Muscle of leg (tissue), 11 donors: ENCODE results near the gene TRUB1. TPM values are rescaled to one million over a fixed set of nuclear protein-coding genes. Genes with fewer than 3 reads are reported as not detected.

Source experiments
- DNase-seq: peaks from one replicate; pipeline ENCODE4 v3.0.0; 2013
- H3K27ac ChIP-seq: one replicate; pipeline ENCODE4 v1.5.1; 2013; ENCODE audit warnings: mild to moderate bottlenecking, low read length, control low read depth
- H3K27me3 ChIP-seq: one replicate; pipeline ENCODE4 v1.6.1; 2013; ENCODE audit warnings: low read length; ENCODE audit not compliant: control insufficient read depth, insufficient read depth
- H3K36me3 ChIP-seq: one replicate; pipeline ENCODE4 v1.6.1; 2013; ENCODE audit warnings: low read length; ENCODE audit not compliant: control insufficient read depth, insufficient read depth
- H3K4me1 ChIP-seq: one replicate; pipeline ENCODE4 v1.6.1; 2013; ENCODE audit warnings: low read length; ENCODE audit not compliant: control insufficient read depth, insufficient read depth
- H3K4me3 ChIP-seq: one replicate; pipeline ENCODE4 v1.5.1; 2013; ENCODE audit warnings: low read length, control low read depth
- H3K9me3 ChIP-seq: replicated peaks from 2 replicates; pipeline ENCODE4 v1.6.1; 2013; ENCODE audit warnings: low read depth, low read length; ENCODE audit not compliant: control insufficient read depth
- WGBS: methylation state at CpG from one replicate; pipeline ENCODE4 v1.1.5; 2013; ENCODE audit warnings: missing lambda C conversion rate; ENCODE audit not compliant: insufficient coverage; 5-methylcytosine and 5-hydroxymethylcytosine counted together
- polyA plus RNA-seq, 8 donors: library from polyadenylated mRNA; unstranded; fragments of 120-200 nt; gene quantifications; one replicate each; pipeline versions ENCODE4 v1.2.1 to v1.2.3, GENCODE V29; 2013; ENCODE audit warnings: inconsistent platforms in 1 of 8, low replicate concordance in 1 of 8; ENCODE audit not compliant: insufficient read length in 8 of 8, insufficient read depth in 1 of 8
- total RNA-seq: library from RNA; stranded (reverse); fragments of 120-200 nt; gene quantifications from one replicate; pipeline ENCODE4 v1.2.4, GENCODE V29; 2013

Gene TRUB1
- total and polyA plus RNA-seq, 9 donors, result 17.0 to 22.3 (median 18.5) TPM

- H3K4me3 ChIP-seq, result no peak overlapping the region
- no peaks in the 10 kb centered on the region for H3K36me3 ChIP-seq
- H3K27ac ChIP-seq, result no peak overlapping the region
- H3K9me3 ChIP-seq, result no peaks in the 10 kb centered on the region
- no peaks in the 10 kb centered on the region for H3K4me1 ChIP-seq
- no CpG with 5 or more reads among the region's 3 CpGs for WGBS
- peaks cover 2% of the 10 kb centered on the region for H3K27me3 ChIP-seq
- no peak for DNase-seq
Observed at GRCh38 chr10:114906981-114907380, 31.0 kb upstream of the TRUB1 start.

DNA sequence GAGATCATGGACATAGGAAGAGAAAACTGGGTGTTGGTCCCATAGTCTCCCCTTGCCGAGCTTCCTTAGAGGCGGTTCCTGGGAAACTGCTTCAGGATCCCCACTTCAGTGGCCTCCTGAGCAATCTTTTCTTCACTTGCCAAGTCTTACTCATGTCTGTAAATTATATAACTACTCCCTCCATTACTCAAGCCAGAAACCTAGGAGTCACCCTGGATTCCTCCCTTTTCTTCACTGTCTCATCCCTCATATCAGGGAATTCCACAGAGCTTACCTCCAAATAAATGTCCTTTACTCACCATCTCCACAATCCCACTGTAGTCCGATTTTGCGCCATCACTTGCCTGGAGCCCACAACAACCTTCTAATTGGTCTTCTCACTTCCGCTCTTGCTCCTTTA, 29.1 kb upstream of the TRUB1 start:
- Histone ChIP-seq H3K27me3 (peaks cover 2% of the 10 kb centered on the region), H3K27ac (no peak overlapping the region), H3K4me3 (no peak overlapping the region), H3K9me3 (no peaks in the 10 kb centered on the region), H3K36me3 (no peaks in the 10 kb centered on the region), H3K4me1 (no peaks in the 10 kb centered on the region)
- DNase-seq, result peak; percentile 10
- WGBS, result 88% methylated on average over 5 of the region's 5 CpGs

DNA sequence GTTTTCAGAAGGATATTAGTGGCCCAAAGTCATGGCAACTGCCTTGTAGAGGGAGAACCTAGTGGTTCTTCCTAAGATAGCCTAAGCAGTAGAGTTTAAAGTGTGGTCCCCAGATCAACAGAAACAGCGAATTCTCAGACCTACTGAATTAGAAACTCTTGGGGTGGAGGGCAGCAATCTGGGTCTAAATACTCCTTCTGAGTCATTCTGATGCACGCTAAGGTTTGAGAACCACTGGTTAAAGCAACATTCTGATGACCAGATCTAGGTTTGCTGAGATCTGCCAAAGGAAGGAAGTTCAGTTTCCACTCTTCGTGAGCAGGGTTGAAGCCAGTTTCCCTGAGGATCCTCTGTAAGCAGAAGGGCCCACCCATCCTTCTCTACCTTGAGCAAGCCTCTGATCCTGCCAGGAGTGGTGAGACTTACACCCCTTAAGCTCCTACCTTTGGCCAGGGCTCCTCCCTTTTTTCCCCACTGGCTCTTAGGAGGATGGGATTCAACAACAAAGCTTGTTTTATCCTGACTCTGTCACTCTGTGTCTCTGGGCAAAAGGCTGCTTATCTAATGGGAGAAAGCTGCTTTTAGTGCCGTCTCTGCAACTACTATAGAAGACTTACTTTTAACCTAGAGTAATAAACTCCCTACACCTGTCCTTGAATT, 26.8 kb upstream of the TRUB1 start:
- DNase-seq, result no peak
- WGBS, result 68% methylated on average over 2 of the region's 4 CpGs
- Histone ChIP-seq H3K27me3 (no peaks in the 10 kb centered on the region), H3K36me3 (no peaks in the 10 kb centered on the region), H3K4me1 (no peaks in the 10 kb centered on the region), H3K4me3 (no peak overlapping the region), H3K9me3 (no peaks in the 10 kb centered on the region), H3K27ac (no peak overlapping the region)

DNA sequence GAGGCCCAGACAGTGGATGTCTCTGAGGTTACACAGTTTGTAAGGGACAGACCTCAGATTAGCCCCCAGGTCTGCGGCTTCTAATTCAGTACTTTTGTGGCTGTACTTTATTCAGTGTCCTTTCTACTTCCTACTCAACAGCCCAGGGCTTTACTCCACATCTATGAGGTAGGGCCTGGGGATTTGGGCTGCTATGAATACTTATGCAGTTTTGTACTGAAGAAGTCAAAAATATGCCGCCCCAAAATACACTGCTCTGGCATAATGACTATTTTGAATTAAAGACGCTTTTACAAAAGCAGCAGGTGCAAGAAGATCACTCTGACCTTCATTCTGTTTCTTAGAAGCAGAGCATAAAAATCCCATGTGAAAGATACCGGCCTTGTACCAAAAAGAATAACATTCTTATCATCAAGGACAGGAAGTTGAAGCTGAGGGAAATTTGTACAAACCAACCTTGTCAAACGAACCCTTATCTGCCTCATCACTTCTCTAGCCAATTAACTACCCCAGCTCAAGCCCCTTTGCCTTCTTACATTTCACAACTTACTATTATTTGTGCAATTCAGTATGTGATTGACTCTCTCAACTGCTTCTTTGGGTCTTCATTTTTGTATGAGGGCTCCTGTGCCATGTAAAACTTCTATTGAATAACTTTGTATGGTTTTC, 26.1 kb upstream of the TRUB1 start:
- no peak overlapping the region for H3K27ac ChIP-seq
- H3K27me3 ChIP-seq, result no peaks in the 10 kb centered on the region
- H3K4me1 ChIP-seq, result no peaks in the 10 kb centered on the region
- no CpG with 5 or more reads among the region's 5 CpGs for WGBS
- H3K4me3 ChIP-seq, result no peak overlapping the region
- no peaks in the 10 kb centered on the region for H3K36me3 ChIP-seq
- no peaks in the 10 kb centered on the region for H3K9me3 ChIP-seq
- DNase-seq, result no peak

GRCh38 chr10:114912470-114912859, 25.5 kb upstream of the TRUB1 start:
- Histone ChIP-seq H3K4me1 (no peaks in the 10 kb centered on the region), H3K9me3 (no peaks in the 10 kb centered on the region), H3K27me3 (no peaks in the 10 kb centered on the region), H3K4me3 (no peak overlapping the region), H3K27ac (no peak overlapping the region), H3K36me3 (no peaks in the 10 kb centered on the region)
- WGBS, result no CpG with 5 or more reads among the region's 2 CpGs
- DNase-seq, result no peak

- no peak overlapping the region for H3K4me3 ChIP-seq
- DNase-seq, result no peak
- H3K4me1 ChIP-seq, result no peaks in the 10 kb centered on the region
- no peak overlapping the region for H3K27ac ChIP-seq
- WGBS, result no CpG with 5 or more reads among the region's 3 CpGs
- no peaks in the 10 kb centered on the region for H3K36me3 ChIP-seq
- no peaks in the 10 kb centered on the region for H3K27me3 ChIP-seq
- no peaks in the 10 kb centered on the region for H3K9me3 ChIP-seq
Observed at GRCh38 chr10:114914560-114914959, 23.4 kb upstream of the TRUB1 start.

DNA sequence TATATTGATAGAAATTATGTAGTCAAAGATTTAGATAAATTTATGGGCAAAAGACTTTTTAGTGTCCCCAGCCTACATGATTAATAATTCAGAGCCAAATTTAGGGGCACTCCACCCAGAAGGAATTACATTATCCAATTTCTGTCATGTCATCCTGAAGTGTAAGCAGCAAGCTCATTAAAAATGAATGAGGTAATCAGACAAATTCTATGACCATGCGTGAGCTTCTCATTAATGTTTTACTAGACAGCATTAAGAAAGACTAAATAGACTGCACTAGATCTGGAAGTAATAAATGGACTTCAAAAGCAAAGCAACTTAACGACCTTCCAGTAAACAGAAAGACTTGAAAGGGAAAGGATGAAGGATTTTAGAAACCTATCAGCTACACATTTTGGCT, 22.7 kb upstream of the TRUB1 start:
- H3K4me3 ChIP-seq, result no peak overlapping the region
- no peak overlapping the region for H3K27ac ChIP-seq
- DNase-seq, result no peak
- no peaks in the 10 kb centered on the region for H3K27me3 ChIP-seq
- H3K36me3 ChIP-seq, result no peaks in the 10 kb centered on the region
- H3K4me1 ChIP-seq, result no peaks in the 10 kb centered on the region
- WGBS, result no CpG with 5 or more reads among the region's 2 CpGs
- no peaks in the 10 kb centered on the region for H3K9me3 ChIP-seq

DNA sequence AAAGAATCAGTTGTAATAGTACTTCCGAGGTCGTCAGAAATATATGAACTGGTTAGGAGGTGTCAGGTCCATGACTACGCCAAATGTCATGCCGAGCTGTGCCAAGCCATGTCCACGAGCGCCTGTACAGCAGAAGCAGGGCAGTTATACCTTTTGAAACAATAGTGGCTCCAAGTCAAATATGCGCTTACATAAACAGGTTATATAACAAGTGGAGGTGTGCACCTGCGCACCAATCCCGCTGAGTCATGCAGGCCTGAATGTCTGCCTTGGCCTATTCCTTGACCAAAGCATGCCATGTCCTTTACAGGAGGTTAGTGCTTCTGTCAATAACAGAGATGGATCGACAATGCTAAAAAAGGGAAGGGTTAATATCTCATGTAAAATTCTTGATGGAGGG, 21.3 kb upstream of the TRUB1 start:
- no peak overlapping the region for H3K4me3 ChIP-seq
- H3K4me1 ChIP-seq, result no peaks in the 10 kb centered on the region
- no peaks in the 10 kb centered on the region for H3K36me3 ChIP-seq
- H3K27ac ChIP-seq, result no peak overlapping the region
- no peak for DNase-seq
- WGBS, result 91% methylated on average over 7 of the region's 10 CpGs
- H3K9me3 ChIP-seq, result no peaks in the 10 kb centered on the region
- H3K27me3 ChIP-seq, result no peaks in the 10 kb centered on the region

- Histone ChIP-seq H3K9me3 (no peaks in the 10 kb centered on the region), H3K4me1 (no peaks in the 10 kb centered on the region), H3K4me3 (no peak overlapping the region), H3K27me3 (no peaks in the 10 kb centered on the region), H3K36me3 (no peaks in the 10 kb centered on the region), H3K27ac (no peak overlapping the region)
- DNase-seq, result no peak
- WGBS, result no CpG with 5 or more reads among the region's 1 CpG
Observed at GRCh38 chr10:114917459-114917858, 20.5 kb upstream of the TRUB1 start.

GRCh38 chr10:114917927-114918672, 19.9 kb upstream of the TRUB1 start:
- Histone ChIP-seq H3K36me3 (no peaks in the 10 kb centered on the region), H3K9me3 (no peaks in the 10 kb centered on the region), H3K27ac (no peak overlapping the region), H3K27me3 (no peaks in the 10 kb centered on the region), H3K4me1 (no peaks in the 10 kb centered on the region), H3K4me3 (no peak overlapping the region)
- no CpG with 5 or more reads among the region's 3 CpGs for WGBS
- DNase-seq, result no peak
